Right cardiac atrium (tissue), 5 donors: Measurements from ENCODE around the gene FAM234A. TPM values are rescaled to one million over a fixed set of nuclear protein-coding genes. Genes with fewer than 3 reads are reported as not detected.
"Not testable (repeated sequence)": the region's sequence is repeated elsewhere in the genome, so short reads cannot be mapped to it uniquely, and the experiment has no call there.

Experiments used
- ATAC-seq, 2 donors: fragments of 200-7000 bp; cut with Tn5 transposase; one replicate each; pipeline versions ENCODE4 v1.8.0 to v1.9.1; 2020; ENCODE audit warnings: moderate library complexity in 2 of 2, mild to moderate bottlenecking in 1 of 2
- DNase-seq, 3 donors: peaks; one replicate each; pipeline ENCODE4 v3.0.0-alpha.2; 2020
- H3K27ac ChIP-seq: one replicate; pipeline ENCODE4 v1.5.1; 2013; ENCODE audit warnings: mild to moderate bottlenecking, low read length, control low read depth, moderate library complexity
- H3K27me3 ChIP-seq: one replicate; pipeline ENCODE4 v1.6.1; 2013; ENCODE audit not compliant: control insufficient read depth, insufficient read depth
- H3K4me1 ChIP-seq: one replicate; pipeline ENCODE4 v1.6.1; 2013; ENCODE audit warnings: low read length; ENCODE audit not compliant: control insufficient read depth, insufficient read depth
- H3K4me3 ChIP-seq: one replicate; pipeline ENCODE4 v1.5.1; 2013; ENCODE audit warnings: low read length, control low read depth
- H3K9me3 ChIP-seq: one replicate; pipeline ENCODE4 v1.6.1; 2013; ENCODE audit warnings: low read length; ENCODE audit not compliant: control insufficient read depth
- WGBS: extraction: QIAGEN DNeasy Blood & Tissue Kit; methylation state at CpG from one replicate; pipeline ENCODE4 v1.1.7; 2013; 5-methylcytosine and 5-hydroxymethylcytosine counted together
- intact Hi-C, 4 donors: fragments of 100-400 bp; cut with DNase I; formaldehyde crosslinking; loops; one replicate each; pipeline versions ENCODE4 v1.11.0 to v1.14.0; 2022 to 2023
- polyA plus RNA-seq: library from polyadenylated mRNA; stranded (reverse); fragments of 200-250 nt; gene quantifications from one replicate; pipeline ENCODE4 v1.2.3, GENCODE V29; 2013
- total RNA-seq, 4 donors: library from RNA; stranded (reverse); fragmentation: NEBNext Ultra II Directional; extraction: Animal tissue kit (Norgen Biotek cat#: 25700); gene quantifications; one replicate each; pipeline ENCODE4 v1.2.1, GENCODE V29; 2021
- donor health status: healthy with polysubstance abuse.
- donor health status: DM: no; HTN: yes; CAD: no.
- donor health status: DM: no; HTN: no; CAD: no.
- donor health status: DM: no; HTN: yes; CAD: no; lungs with severe emphysema.
- donor health status: DM: yes; HTN: yes; CAD: no.

The FAM234A gene
- total and polyA plus RNA-seq, 5 donors = 131 to 171 (median 143) TPM

- Histone ChIP-seq H3K9me3 (no peaks in the 10 kb centered on the region), H3K27me3 (no peaks in the 10 kb centered on the region), H3K4me3 (no peak overlapping the region), H3K4me1 (no peaks in the 10 kb centered on the region), H3K27ac (no peak overlapping the region)
- ATAC-seq = no peak
- WGBS = 89% methylated on average over 14 of the region's 14 CpGs
- intact Hi-C loops = no loop called here
- peak in 2 of 3 donors; percentile 33 to 45 for DNase-seq
Observed at GRCh38 chr16:265002-265529, 30.4 kb downstream of the FAM234A start.

GRCh38 chr16:265711-266110 lies 31.1 kb downstream of the FAM234A start:
- peak; percentile 3 to 14 for ATAC-seq
- WGBS = 63% methylated on average over 12 of the region's 12 CpGs
- intact Hi-C loops = no loop called here

DNA sequence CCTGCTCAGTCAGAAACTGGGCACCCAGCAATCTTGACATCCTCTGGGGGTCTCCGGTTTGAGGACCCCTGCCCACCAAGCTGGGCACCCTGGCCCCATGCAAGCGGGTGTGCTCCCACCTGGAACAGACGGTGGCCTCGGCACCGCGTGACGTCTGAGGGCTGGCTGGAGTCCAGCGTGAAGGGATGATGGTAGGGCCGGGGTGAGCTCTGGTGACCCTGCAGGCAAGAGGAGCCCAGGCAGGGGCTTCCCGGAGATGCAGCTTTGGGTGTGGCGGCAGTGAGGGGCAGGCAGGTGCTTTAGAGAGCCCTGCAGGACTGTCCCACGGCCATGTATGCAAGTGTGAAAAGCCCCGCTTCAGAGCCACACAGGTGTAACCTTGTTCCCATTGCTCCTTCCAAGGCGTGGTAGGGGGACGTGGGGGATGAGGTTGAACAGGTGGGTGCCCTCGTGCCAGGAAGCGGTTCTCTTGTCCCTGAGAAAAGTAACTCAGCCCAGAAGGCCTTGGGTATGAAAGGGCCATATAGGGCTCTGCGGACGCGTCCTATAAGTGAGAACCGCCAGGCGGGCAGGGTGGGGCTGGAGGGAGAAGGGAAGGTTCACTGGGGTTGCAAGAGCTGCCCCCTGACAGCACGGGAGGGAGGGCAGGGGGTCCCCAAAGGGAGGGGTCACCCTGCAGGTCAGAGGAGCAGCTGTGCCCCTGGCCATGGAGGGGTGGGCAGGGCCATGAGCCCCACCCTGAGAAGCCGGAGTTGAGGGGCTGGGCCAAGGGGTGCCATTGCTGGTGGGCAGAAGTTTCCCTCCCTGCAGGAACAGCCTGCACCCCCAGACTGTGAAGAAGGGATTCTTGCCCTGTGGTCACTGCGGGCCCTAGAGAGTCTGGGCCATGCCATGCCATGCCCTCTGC lies 31.9 kb downstream of the FAM234A start:
- ATAC-seq (peak in 1 of 2 donors; percentile 2), DNase-seq (peak in 2 of 3 donors; percentile 54 to 57)
- Histone ChIP-seq H3K27me3 (no peaks in the 10 kb centered on the region), H3K27ac (no peak overlapping the region), H3K4me3 (no peak overlapping the region), H3K4me1 (no peaks in the 10 kb centered on the region), H3K9me3 (no peaks in the 10 kb centered on the region)
- 66% methylated on average over 25 of the region's 25 CpGs for WGBS
- intact Hi-C loops = no loop called here

More at GRCh38 chr16:265711-266110, 31.1 kb downstream of the FAM234A start:
- Histone ChIP-seq H3K27ac (no peak overlapping the region), H3K9me3 (no peaks in the 10 kb centered on the region), H3K4me1 (no peaks in the 10 kb centered on the region), H3K4me3 (no peak overlapping the region), H3K27me3 (no peaks in the 10 kb centered on the region)
- peak in 2 of 3 donors; percentile 54 to 63 for DNase-seq

GRCh38 chr16:267562-267961 lies 32.9 kb downstream of the FAM234A start:
- H3K4me1 ChIP-seq, H3K27ac ChIP-seq, ATAC-seq, H3K27me3 ChIP-seq, H3K9me3 ChIP-seq, intact Hi-C loops, H3K4me3 ChIP-seq: not testable (repeated sequence)
- 91% methylated on average over 17 of the region's 17 CpGs for WGBS
- DNase-seq = peak in 1 of 3 donors; percentile 38

- DNase-seq (peak in 1 of 3 donors; percentile 49), ATAC-seq (no peak)
- Histone ChIP-seq H3K4me3 (no peak overlapping the region), H3K27me3 (no peaks in the 10 kb centered on the region), H3K4me1 (no peaks in the 10 kb centered on the region), H3K9me3 (no peaks in the 10 kb centered on the region), H3K27ac (no peak overlapping the region)
- intact Hi-C loops = no loop called here
- 67% methylated on average over 40 of the region's 40 CpGs for WGBS
Observed at GRCh38 chr16:268141-269053, 33.8 kb downstream of the FAM234A start.

DNA sequence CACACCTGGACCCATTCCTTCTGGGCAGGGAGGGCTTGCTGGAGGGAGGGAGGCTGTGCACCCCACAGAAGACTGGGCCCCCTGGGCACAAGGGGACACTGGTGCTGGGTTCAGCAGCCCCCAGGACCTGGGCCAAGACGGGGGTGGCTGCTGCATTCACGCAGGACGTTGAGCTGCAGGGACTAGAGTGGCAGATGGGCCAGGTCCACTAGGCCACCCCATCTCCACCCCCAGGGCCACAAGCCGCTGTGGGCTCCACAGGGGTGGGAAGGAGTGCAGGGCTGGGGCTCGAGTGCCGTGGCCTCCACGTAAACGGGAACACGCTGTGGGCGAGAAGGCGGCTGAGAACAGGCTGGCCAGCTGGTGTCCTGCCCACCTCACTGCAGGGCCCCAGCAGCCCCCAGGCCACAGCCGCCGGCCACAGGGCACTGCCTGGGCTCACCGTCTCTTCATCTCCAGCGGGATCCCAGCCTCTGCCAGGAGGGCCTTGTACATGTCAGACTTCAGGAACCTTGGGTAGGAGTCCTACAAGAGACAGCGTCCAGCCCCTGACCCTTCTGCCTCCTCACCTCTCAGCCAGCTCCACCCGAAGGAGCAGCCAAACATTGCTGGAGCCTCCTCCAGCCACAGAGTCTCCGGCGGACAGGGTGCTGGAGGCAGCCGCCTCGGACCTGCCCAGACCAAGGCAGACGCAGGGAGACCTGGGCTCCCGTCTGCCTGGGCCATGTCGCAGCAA lies 34.6 kb downstream of the FAM234A start:
- 83% methylated on average over 24 of the region's 24 CpGs for WGBS
- Histone ChIP-seq H3K4me1 (no peaks in the 10 kb centered on the region), H3K9me3 (no peaks in the 10 kb centered on the region), H3K27me3 (no peaks in the 10 kb centered on the region), H3K4me3 (no peak overlapping the region), H3K27ac (no peak overlapping the region)
- no peak for ATAC-seq
- intact Hi-C loops = no loop called here
- DNase-seq = peak in 1 of 3 donors; percentile 40

GRCh38 chr16:270381-271255 lies 36.0 kb downstream of the FAM234A start:
- 87% methylated on average over 34 of the region's 34 CpGs for WGBS
- DNase-seq (peak in 1 of 3 donors; percentile 50), ATAC-seq (no peak)
- H3K27me3 ChIP-seq = no peaks in the 10 kb centered on the region
- H3K27ac ChIP-seq = no peak overlapping the region
- H3K4me3 ChIP-seq = no peak overlapping the region
- H3K9me3 ChIP-seq = no peaks in the 10 kb centered on the region
- intact Hi-C loops = no loop called here
- no peaks in the 10 kb centered on the region for H3K4me1 ChIP-seq

DNA sequence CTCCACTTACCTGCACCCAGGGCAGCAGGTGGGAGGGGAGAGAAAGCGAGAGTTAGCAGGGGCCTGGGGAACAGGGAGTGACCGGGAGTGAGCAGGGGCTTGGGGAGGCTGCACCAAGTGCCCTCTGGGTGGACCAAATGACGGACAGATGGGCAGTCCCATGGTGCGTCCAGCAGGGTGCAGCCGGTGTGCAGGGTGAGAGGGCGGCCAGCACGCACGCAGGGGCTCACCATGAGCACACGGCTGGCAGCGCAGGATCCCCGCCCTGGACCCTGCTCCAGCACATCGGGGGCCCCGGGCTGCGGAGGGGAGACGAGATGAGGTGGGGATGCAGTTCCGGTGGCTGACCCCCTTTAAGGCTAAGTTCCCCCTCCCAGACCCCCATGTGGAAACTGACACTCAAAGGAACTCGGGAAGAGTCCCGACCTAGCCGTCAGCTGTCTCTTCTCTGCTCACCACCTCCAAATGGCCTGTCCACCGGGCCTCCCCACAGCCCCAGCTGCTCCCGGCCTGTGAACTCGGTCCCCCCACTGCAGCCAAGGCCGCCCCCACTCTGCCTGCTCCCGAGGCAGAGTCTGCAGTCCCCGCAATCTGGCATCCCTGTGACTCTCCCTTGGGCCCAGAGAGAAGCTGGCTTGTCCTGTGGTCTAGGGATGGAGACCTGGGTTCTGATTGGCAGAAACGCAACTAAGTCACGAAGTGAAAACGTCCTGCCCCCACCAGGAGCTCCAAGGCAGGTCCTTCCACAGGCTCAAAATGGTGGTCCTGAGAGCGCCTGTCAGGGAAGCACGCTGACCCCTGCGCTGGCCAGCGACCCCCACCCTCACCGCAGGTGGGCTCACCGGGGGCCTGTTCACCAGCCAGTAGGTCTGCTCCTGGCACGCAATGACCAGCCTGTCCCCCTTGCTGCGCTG lies 38.3 kb downstream of the FAM234A start:
- no peak for ATAC-seq
- 84% methylated on average over 36 of the region's 36 CpGs for WGBS
- H3K9me3 ChIP-seq = no peaks in the 10 kb centered on the region
- no peak for DNase-seq
- intact Hi-C loops = no loop called here
- no peak overlapping the region for H3K27ac ChIP-seq
- no peak overlapping the region for H3K4me3 ChIP-seq
- H3K27me3 ChIP-seq = no peaks in the 10 kb centered on the region
- peaks cover 3% of the 10 kb centered on the region for H3K4me1 ChIP-seq
